ENCODE results near the gene ITGB5. TPM values are rescaled to one million over a fixed set of nuclear protein-coding genes. Genes with fewer than 3 reads are reported as not detected.

The ITGB5 gene
- total RNA-seq, 1 experiment from 2014 or later: 339 TPM

- TF ChIP-seq ATF6 (CRISPR knock-in tag; IDR thresholded peaks at IDR 0.05) (no peak), ZNF219 (CRISPR knock-in tag; IDR thresholded peaks at IDR 0.05; ENCODE audit: borderline replicate concordance) (no peak), ESRRA (CRISPR knock-in tag; IDR thresholded peaks at IDR 0.05; ENCODE audit: borderline replicate concordance) (no peak), ZNF512 (CRISPR knock-in tag; IDR thresholded peaks at IDR 0.05; ENCODE audit: borderline replicate concordance) (0 out of 2 replicates have a peak, but pooled peaks have one; percentile 3), STAT6 (CRISPR knock-in tag; conservative IDR thresholded peaks at IDR 0.05; ENCODE audit: low read depth) (no peak), ZNF138 (CRISPR knock-in tag; conservative IDR thresholded peaks at IDR 0.05) (no peak), CTCF (IDR thresholded peaks at IDR 0.05) (no peak), IRF1 (CRISPR knock-in tag; IDR thresholded peaks at IDR 0.05) (no peak), ZNF263 (CRISPR knock-in tag; IDR thresholded peaks at IDR 0.05; ENCODE audit: low read depth) (no peak), PRDM15 (CRISPR knock-in tag; IDR thresholded peaks at IDR 0.05) (no peak), HMGXB4 (CRISPR knock-in tag; IDR thresholded peaks at IDR 0.05) (peak; percentile 78), MXD4 (CRISPR knock-in tag; IDR thresholded peaks at IDR 0.05; ENCODE audit: borderline replicate concordance) (no peak), AFF4 (CRISPR knock-in tag; IDR thresholded peaks at IDR 0.05; ENCODE audit: borderline replicate concordance) (peak; percentile 90), ETV6 (CRISPR knock-in tag; IDR thresholded peaks at IDR 0.05) (peak; percentile 87; the same call in 1 of the 2 replicates), TP53 (CRISPR knock-in tag; IDR thresholded peaks at IDR 0.05) (no peak), FOXP4 (CRISPR knock-in tag; IDR thresholded peaks at IDR 0.05) (peak; percentile 71; the same call in 1 of the 2 replicates)
Measured at GRCh38 chr3:124887177-124887931, at the start of gene ITGB5 (continued).

Data from WTC11 (cell line).